ENCODE measurements around the gene LHX6.

- TF ChIP-seq, protein P1, sequence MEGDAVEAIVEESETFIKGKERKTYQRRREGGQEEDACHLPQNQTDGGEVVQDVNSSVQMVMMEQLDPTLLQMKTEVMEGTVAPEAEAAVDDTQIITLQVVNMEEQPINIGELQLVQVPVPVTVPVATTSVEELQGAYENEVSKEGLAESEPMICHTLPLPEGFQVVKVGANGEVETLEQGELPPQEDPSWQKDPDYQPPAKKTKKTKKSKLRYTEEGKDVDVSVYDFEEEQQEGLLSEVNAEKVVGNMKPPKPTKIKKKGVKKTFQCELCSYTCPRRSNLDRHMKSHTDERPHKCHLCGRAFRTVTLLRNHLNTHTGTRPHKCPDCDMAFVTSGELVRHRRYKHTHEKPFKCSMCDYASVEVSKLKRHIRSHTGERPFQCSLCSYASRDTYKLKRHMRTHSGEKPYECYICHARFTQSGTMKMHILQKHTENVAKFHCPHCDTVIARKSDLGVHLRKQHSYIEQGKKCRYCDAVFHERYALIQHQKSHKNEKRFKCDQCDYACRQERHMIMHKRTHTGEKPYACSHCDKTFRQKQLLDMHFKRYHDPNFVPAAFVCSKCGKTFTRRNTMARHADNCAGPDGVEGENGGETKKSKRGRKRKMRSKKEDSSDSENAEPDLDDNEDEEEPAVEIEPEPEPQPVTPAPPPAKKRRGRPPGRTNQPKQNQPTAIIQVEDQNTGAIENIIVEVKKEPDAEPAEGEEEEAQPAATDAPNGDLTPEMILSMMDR (IDR thresholded peaks at IDR 0.05), result no peak
- TF ChIP-seq POLR2AphosphoS5 (IDR thresholded peaks at IDR 0.05) (no peak), POLR2A (IDR thresholded peaks at IDR 0.05) (no peak), EP300 (IDR thresholded peaks at IDR 0.05) (no peak)
Measured at GRCh38 chr9:122225312-122226141, 3.2 kb downstream of the LHX6 start.
